IMR-90 (cell line): ENCODE results near the gene OR2F2.

Experiments
- CTCF ChIP-seq: conservative IDR thresholded peaks from 2 replicates; pipeline ENCODE4 v1.5.1; 2012; ENCODE audit warnings: mild to moderate bottlenecking, low read depth, low read length, improper control_type of control experiment
- RAD21 ChIP-seq: IDR thresholded peaks from 2 replicates; pipeline ENCODE4 v1.6.1; 2012; ENCODE audit warnings: low read length, improper control_type of control experiment

GRCh38 chr7:143954544-143954943 is 19.5 kb downstream of the OR2F2 start, which contains the start of gene OR2F1:
- TF ChIP-seq RAD21: no peak
- no peak for TF ChIP-seq CTCF
